CD4-positive, alpha-beta T cell treated with Interleukin-12 subunit alpha and Interleukin-12 subunit beta, for 1 hour (primary cell): ENCODE data around the gene AATK.

Source experiments
- DNase-seq: peaks from one replicate; pipeline ENCODE4 v3.0.0-alpha.2; 2020

Gene AATK, protein sequence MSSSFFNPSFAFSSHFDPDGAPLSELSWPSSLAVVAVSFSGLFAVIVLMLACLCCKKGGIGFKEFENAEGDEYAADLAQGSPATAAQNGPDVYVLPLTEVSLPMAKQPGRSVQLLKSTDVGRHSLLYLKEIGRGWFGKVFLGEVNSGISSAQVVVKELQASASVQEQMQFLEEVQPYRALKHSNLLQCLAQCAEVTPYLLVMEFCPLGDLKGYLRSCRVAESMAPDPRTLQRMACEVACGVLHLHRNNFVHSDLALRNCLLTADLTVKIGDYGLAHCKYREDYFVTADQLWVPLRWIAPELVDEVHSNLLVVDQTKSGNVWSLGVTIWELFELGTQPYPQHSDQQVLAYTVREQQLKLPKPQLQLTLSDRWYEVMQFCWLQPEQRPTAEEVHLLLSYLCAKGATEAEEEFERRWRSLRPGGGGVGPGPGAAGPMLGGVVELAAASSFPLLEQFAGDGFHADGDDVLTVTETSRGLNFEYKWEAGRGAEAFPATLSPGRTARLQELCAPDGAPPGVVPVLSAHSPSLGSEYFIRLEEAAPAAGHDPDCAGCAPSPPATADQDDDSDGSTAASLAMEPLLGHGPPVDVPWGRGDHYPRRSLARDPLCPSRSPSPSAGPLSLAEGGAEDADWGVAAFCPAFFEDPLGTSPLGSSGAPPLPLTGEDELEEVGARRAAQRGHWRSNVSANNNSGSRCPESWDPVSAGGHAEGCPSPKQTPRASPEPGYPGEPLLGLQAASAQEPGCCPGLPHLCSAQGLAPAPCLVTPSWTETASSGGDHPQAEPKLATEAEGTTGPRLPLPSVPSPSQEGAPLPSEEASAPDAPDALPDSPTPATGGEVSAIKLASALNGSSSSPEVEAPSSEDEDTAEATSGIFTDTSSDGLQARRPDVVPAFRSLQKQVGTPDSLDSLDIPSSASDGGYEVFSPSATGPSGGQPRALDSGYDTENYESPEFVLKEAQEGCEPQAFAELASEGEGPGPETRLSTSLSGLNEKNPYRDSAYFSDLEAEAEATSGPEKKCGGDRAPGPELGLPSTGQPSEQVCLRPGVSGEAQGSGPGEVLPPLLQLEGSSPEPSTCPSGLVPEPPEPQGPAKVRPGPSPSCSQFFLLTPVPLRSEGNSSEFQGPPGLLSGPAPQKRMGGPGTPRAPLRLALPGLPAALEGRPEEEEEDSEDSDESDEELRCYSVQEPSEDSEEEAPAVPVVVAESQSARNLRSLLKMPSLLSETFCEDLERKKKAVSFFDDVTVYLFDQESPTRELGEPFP (N-terminal part only)

DNA sequence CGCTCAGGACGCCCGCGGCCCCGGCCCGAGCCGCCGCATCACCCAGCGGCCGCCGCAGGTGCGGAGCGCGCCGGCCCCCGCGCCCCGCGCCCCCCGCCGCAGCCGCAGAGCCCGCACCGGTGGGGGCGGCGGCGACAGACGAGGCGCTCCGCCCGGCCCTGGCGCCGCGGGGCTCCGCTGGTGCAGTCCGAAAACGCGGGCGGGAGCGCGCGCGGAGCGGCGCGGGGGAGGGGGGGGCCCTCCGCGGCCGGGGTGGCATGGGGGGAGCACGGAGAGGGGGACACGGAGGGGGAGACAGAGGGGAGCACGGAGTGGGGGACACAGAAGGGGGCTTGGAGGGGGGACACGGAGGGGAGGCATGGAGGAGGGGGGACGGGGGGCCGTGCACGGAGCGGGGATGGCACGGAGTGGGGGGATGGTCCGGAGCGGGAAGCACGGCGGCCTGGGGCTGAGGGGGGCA, at the start of gene AATK:
AATK (minus strand) TSS at position 189 of the 460 bp plus-strand sequence. CDS start 229 bp downstream, outside the sequence.
- no peak for DNase-seq

DNA sequence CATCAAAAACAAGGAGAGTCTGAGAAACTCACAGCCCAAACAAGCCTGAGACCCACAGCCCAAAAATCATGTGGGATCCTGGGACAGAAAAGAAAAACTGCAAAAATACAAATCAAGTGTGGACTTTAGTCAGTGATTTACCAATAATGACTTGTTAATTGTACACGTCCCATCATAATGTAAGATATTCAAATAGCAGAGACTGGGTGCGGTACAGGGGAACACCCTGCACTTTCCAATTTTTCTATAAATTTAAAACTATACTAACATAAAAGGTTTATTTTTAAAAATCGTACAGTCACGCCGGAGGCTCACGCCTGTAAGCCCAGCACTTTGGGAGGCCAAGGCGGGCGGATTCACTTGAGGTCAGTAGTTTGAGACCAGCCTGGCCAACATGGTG, 48.0 kb upstream of the AATK start:
- no peak for DNase-seq

GRCh38 chr17:81212365-81212764, 46.3 kb upstream of the AATK start:
- DNase-seq, result no peak

GRCh38 chr17:81210868-81211267, 44.8 kb upstream of the AATK start:
- no peak for DNase-seq

DNA sequence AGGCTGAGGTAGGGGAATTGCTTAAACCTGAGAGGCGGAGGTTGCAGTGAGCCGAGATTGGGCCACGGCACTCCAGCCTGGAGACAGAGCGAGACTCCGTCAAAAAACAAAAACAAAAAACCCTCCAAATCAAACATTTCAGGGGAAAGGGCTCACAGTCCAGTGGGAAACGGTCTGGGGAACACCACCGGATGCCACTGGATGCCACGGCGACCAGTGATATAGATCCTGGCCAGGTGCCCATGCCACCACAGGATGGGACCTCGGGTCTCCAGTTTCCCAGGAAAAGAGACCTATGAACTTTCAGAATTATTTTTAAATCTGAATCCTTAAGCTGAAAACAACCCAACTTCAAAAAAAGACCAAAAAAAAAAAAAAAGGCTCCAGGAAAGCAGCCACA, 44.4 kb upstream of the AATK start:
- no peak for DNase-seq

- DNase-seq, result no peak
Observed at GRCh38 chr17:81209141-81209540, 43.1 kb upstream of the AATK start.

DNA sequence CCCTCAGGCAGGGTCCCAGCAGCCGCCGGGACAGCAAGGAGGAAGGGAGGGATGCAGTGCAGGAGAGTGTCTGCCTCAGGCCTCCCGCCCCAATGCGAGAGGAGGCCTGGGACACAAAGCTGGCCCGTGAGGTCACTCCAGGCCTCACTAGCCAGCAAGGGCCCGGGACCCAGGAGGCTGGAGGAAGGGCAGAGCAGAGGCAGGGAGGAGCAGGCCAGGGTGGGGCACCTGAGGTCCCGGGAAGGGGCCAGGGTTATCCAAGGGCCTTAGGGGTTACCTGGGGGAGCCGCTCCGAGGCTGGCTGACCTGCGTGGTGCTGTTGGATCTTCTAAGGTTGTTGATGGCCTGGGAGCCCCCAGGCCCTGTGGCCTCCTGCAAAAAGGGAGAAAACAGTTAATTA, 42.6 kb upstream of the AATK start:
- no peak for DNase-seq

DNA sequence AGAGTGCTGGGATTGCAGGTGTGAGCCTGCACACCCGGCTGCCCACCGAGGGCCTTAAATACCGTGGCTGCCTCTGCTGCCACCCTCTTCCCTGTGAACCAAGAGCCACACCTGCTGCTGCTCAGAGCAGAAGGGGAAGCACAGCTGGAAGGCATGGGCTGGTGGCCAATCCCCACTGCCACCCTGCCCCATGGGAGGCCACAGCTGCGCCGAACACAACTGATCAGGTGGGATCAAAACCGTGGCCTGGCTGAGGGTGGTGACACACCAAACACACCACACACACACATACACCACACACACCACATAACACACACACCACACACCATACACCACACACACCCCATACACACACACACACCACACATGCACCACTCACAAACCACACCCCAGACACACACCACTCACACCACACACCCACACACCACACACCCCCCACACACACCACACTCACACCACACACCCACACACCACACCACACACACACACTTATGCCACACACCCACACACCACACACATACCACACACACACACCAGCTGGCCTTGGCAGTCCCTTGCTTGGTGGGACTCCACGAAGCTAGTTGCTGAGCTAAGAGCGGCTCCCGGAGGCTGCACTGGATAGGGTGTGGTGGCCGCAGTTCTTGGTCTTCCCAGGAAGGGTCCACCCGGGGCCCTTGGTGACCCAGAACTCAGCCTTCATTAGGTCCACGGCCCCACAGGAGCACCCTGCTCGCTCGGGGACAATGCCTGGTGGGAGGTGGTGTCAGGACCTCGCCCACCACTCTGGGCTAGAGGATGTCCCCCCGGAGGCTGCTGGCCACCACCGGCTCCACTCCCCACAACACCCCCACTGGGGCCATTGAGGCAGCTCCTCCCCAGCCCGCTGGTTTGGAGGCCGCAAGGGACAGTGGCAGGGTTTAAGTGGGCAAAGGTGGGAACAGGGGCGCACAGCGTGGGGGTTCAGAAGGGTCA, 41.9 kb upstream of the AATK start:
- DNase-seq, result no peak

DNA sequence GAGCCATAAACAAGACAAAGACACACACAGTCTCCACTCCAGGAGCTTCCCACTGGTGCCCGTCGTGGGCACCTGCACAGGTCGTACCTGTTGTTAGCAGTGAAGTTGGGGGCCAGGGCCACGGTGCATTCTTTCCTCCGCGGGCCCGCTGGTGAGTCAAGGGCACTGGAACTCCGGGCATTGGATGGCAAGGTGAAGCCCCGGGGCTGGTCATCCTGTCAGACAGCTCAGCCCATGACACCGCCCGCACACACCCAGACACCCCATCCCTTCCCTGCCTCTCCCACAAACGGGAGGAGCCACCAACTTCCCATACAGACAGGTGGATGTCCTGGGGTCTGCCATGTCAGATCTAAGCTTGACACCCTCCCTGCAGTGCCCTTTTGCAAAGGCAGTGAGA, 40.6 kb upstream of the AATK start:
- DNase-seq, result no peak

DNA sequence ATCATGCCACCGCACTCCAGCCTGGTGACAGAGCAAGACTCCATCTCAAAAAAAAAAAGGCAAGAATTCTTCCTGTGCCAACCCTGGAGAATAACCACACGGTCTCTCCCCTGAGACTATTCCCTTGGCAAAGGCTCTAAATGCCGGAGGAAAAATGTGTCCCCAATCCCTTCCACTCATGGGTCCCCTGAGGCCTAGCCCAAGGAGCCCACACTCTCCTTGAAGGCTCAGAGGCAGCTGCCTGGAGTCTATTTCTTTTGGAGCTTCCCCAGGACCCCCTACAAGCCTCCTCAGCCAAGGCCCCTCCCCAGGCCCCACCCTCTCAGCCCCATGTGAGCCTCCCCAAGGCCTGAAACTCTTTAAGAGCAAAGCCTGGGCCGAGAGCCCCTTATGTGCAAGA, 40.1 kb upstream of the AATK start:
- no peak for DNase-seq

GRCh38 chr17:81204578-81204977, 38.6 kb upstream of the AATK start:
- DNase-seq, result no peak

DNA sequence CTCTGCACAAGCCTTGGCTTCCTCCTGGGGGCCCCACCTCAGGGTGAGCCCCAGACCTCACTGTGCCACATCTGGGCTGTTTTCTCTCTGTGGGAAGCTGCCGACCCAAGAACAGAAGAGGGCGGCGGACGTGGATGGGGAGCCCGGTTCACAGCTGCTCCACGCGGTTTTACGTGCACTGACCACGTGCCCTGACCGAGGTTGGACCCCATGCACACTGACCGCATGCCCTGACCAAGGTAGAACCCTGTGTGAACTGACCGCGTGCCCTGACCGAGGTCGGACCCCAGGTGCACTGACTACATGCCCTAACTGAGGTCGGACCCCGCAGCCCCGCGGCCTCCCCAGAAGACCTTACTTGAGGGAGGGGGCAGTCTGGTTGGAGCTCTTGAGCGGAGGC, 37.1 kb upstream of the AATK start:
- no peak for DNase-seq

DNA sequence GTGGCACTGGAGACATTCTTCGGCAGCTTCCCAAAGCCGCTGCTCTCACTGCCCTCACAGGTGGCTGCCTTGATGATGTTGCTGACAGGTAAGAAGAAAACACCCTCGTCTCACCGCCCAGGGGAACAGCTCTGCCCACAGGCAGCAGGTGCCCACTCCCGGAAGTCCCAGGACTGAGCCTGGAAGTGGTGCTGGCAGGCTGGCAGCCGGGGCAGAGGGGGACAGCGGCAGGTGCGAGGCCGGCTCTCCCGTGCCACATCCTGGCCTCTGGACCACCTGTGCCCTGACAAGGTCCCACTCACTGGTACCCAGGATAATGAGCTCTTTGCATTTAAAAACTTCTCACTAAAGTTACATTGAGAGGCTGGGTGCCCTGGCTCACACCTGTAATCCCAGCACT, 36.3 kb upstream of the AATK start:
- DNase-seq, result no peak

GRCh38 chr17:81200695-81201580, 34.9 kb upstream of the AATK start:
- peak; percentile 24 for DNase-seq

- no peak for DNase-seq
Observed at GRCh38 chr17:81200201-81200600, 34.2 kb upstream of the AATK start.

GRCh38 chr17:81199482-81199830, 33.4 kb upstream of the AATK start:
- no peak for DNase-seq

GRCh38 chr17:81198826-81199481, 32.9 kb upstream of the AATK start:
- DNase-seq, result no peak

DNA sequence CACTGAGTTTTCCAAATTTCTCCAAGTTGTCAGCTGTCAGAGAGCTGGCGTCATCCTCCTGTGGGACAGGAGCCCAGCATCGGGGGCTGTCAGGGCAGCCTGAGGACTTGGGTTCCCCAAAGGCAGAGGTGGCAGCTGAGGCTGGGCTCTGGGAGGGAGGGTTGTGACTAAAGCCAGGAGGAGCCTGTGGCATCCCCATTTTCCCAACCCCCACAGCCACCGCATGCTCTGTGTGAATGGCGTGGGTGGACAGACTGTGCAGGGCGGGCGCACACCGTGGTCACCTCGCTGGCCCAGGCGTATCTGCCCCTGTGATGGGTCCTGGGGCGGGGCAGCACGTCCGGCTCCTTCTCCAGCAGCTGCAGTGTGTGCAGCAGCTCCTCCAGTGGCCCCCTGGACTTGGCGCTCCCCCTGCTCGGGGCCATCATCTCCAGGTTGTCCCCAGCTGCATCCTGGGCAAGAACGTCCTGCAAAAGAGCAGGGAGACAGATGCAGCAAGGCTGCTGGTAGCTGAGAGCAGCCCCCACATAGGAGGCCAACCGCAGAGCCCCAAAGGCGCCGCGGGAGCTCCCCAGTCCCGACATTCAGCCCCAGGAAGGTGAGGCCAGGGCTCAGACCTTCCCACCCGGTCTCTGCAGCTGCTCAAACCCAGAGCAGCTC, 31.9 kb upstream of the AATK start:
- DNase-seq, result no peak

DNA sequence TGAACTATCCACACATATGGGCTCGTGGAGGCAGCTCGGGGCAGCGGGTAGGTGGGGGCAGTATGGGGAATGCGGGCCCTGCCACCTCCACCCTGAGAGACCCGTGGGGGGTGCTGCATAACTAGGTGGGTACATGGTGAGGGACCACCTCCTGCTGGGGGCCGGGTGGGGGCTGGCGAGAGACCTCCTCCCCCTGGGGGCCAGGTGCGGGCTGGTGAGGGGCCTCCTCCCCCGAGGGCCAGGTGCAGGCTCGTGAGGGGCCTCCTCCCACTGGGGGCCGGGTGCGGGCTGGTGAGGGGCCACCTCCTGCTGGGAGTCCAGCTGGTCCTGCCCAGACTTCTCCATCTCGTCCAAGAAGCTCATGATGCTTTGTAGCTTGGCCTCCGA, 31.4 kb upstream of the AATK start:
- DNase-seq, result no peak
